ENCODE data around the gene CAPN15. TPM values are rescaled to one million over a fixed set of nuclear protein-coding genes. Genes with fewer than 3 reads are reported as not detected.

CAPN15 gene
- polyA plus RNA-seq, 3 donors from 2014 or later = 9.2 to 30.7 (median 10.1) TPM

DNA sequence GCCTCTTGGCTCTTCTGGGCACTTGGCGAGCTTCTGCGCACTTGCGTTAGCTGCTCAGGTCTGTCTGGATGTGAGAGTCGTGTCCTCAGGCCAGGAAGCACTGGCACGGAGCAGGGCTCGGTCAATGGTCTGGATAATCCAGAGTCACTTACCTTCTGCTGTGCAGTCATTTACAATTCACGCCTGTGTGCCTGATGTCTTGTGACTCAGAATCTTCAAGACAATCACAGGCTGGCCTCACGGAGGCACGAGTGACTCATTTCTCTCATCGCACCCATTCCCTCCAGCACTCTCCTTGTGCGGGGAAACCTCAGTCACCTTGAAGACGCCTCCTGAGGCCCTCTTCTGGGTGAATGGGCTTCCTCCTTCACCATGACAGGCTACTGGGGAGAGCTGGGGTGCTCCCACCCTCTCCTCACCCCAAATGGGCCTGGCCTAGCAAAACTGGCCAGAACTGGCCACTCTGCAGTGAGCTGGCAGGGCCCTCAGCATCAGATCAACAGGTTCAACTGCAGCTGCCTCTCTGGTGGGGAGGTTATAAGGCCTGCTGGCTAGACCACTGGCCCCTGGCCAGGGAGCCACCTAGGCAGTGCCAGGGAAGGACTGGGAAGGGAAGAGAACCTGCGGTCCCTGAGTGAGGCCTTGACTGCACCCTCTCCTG is 1.9 kb upstream of the CAPN15 start:
- peak overlapping the region in 4 of 6 donors; percentile 53 to 84 (median 82) for H3K27ac Mint-ChIP-seq
- H3K27me3 Mint-ChIP-seq (ENCODE audit: low read depth in 3 of 3) = peaks cover 2 to 18% (median 3%) of the 10 kb centered on the region in 3 donors
- no peaks in the 10 kb centered on the region for H3K9me3 Mint-ChIP-seq
- peaks cover 35 to 37% of the 10 kb centered on the region in 2 donors for H3K4me1 Mint-ChIP-seq
- H3K36me3 Mint-ChIP-seq = no peaks in the 10 kb centered on the region
- H3K4me3 Mint-ChIP-seq = peak overlapping the region; percentile 11 to 66 (median 40)
- DNase-seq = peak in 1 of 3 donors; percentile 49

DNA sequence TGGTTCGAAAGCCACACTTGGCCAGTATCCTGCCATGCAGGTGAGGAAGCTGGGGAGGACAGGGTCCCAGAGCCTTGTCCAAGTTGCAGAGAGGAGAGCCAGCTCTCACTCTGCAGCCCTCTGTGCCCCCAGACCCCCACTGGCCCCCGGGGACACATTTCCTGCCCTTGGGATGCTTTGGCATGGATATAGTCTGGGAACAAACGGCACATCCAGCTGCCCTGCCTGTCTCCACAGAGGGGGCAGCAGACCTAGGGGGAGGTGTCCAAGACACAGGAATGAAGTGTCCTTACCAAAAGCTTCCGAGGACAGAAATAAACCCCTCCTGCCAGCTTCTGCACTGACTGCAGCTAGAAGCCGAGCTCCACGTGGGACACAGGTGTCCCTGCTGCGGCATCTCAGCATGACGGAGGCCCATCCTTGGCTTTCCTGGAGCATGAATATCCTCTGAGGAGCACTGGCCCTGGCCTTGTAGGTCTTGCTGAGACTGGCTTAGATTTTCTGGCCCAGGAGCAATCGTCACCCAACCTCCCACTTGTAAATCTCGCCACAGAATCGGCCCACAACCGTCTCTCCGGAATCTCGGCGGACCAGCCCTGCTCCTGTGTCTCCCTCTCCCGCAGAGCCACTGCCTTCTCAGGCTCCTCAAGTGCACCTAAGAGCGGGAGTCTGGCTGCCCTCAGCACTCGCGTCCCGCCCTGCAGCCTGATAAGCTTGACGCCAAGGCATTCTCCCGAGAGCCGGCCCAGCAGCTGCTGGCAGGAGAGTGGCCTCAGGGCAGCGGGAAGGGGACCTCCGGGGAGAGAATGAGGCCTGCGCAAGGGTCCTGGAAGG is 1.1 kb upstream of the CAPN15 start:
- Mint-ChIP-seq H3K27me3 (ENCODE audit: low read depth in 3 of 3) (peaks cover 2 to 22% (median 3%) of the 10 kb centered on the region in 3 donors), H3K4me1 (peaks cover 41 to 44% of the 10 kb centered on the region in 2 donors)

DNA sequence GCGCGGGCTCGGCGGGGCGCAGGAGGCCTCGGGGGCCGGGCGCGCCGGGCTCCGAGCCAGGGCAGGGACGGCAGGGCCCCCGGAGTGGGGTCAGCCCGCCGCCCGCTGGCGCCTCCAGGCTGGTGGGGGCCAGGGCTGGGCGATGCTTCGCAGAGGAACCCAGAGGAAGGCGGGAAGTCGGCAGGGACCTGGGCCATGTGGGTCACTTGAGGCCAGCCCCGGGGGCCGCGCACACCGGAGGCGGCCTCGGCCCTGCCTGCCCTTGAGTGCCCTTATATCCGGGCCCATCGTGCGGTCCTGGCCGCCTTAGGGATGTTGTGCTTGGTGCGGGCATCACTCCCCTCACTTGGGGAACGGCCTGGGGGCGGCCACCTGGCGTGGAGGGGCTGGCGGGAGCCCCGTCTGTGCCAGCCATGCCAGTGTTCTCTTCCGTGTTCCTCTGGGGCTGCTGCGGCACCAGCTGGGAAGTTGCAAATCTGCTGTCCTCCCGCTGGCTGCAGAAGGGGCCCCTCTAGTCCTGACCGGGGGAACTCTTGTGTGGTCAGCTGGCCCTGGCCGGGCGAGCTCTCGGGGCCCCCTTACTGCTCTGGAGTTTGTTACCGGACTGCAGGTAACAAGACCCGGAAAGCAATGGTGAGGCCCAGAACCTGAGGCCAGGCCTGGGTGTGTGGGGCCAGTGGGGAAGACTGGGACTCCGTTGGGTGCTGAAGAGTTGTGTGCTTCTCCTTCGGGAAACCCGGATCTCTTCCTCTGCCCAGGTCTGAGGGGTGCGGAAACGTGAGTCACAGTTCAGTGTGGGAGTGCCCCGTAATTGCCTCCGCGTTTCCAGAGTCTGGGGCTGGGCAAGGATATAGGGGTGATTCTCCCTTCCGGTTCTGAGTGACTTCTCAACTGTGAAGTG is 849 bp downstream of the CAPN15 start:
- peak overlapping the region; percentile 95 to 98 (median 97) for H3K27ac Mint-ChIP-seq
- H3K9me3 Mint-ChIP-seq = no peaks in the 10 kb centered on the region
- no peaks in the 10 kb centered on the region for H3K36me3 Mint-ChIP-seq
- H3K4me1 Mint-ChIP-seq = peaks cover 44 to 53% of the 10 kb centered on the region in 2 donors
- peak overlapping the region; percentile 93 to 99 (median 96) for H3K4me3 Mint-ChIP-seq
- peak; percentile 29 to 35 (median 31) for DNase-seq
- peaks cover 2 to 20% (median 2%) of the 10 kb centered on the region in 3 donors for H3K27me3 Mint-ChIP-seq (ENCODE audit: low read depth in 3 of 3)

More for the DNA sequence above, 1.1 kb upstream of the CAPN15 start:
- H3K4me3 Mint-ChIP-seq = peak overlapping the region; percentile 66 to 80 (median 74)
- no peak for DNase-seq
- H3K9me3 Mint-ChIP-seq = no peaks in the 10 kb centered on the region
- peak overlapping the region; percentile 65 to 92 (median 81) for H3K27ac Mint-ChIP-seq
- no peaks in the 10 kb centered on the region for H3K36me3 Mint-ChIP-seq

DNA sequence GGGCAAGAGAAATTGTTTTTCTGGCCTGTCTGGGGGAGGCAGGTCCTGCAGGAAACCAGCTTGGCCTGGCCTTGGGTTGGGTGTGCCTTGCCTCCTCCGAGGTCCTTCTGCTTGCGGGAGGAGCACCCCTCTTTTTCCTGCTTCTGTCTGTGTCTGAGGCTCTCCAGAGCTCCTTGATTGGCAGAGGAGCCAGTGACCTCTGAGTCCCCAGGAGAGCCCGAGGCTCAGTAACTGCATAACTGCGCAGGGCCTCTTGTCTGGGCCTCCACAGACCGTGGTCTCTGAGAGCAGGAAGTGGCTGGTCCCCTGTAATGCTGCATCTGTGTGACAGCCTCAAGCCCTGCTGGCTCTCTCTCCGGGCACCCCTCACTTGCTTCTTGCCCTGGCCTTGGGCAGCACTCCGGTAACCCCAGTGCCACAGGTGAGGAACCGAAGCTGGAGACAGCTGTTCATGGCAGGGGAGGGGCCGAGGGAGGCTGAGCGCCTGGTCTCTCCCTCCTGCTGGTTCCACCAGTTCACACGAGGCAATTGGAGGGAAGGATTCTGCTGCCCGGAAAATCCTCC is 1.6 kb downstream of the CAPN15 start:
- peaks cover 44 to 53% of the 10 kb centered on the region in 2 donors for H3K4me1 Mint-ChIP-seq
- peak; percentile 55 to 64 (median 62) for DNase-seq
- H3K27ac Mint-ChIP-seq = peak overlapping the region; percentile 95 to 98 (median 97)
- H3K4me3 Mint-ChIP-seq = peak overlapping the region; percentile 93 to 99 (median 96)
- peaks cover 2 to 19% (median 2%) of the 10 kb centered on the region in 3 donors for H3K27me3 Mint-ChIP-seq (ENCODE audit: low read depth in 3 of 3)
- no peaks in the 10 kb centered on the region for H3K36me3 Mint-ChIP-seq
- H3K9me3 Mint-ChIP-seq = no peaks in the 10 kb centered on the region

DNA sequence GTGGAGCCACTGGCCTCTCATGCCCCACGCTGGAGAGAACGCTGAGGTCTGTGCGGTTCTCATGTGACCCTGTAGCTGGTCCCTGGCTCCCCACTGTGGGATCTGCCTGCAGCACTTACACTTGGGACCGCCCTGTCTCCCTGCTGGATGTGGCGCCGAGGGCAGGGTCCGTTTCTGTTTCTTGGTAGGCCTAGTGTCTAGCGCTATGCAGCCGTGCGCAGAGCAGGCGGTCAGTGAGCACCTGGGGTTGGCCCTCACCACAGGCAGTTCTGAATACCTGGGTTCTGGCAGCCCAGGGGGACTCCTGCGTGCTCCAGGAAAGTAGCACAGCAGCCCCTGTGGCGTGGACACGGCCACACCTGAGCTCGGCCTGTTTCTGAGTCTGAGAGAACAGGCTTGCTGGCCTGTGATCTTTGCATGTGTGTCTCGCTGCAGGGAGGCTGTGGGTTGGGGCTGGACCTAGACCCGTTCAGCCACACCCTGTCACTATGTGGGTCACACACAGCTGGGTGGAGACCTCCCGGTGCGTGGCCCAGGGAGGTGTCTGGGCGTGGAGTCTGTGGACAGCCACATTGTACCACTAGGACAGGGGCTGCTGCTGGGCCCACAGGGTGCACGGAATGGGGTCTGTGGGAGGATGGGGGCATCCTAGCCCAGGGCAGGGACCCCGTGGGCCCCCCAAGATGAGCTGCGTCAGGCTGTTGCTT is 2.8 kb downstream of the CAPN15 start:
- H3K27ac Mint-ChIP-seq = peak overlapping the region; percentile 95 to 98 (median 97)
- H3K9me3 Mint-ChIP-seq = no peaks in the 10 kb centered on the region
- H3K4me1 Mint-ChIP-seq = peaks cover 43 to 55% of the 10 kb centered on the region in 2 donors
- peak; percentile 65 to 69 (median 67) for DNase-seq
- H3K36me3 Mint-ChIP-seq = no peaks in the 10 kb centered on the region
- H3K4me3 Mint-ChIP-seq = peak overlapping the region; percentile 93 to 99 (median 96)
- H3K27me3 Mint-ChIP-seq (ENCODE audit: low read depth in 3 of 3) = peaks cover 2 to 21% (median 2%) of the 10 kb centered on the region in 3 donors

DNA sequence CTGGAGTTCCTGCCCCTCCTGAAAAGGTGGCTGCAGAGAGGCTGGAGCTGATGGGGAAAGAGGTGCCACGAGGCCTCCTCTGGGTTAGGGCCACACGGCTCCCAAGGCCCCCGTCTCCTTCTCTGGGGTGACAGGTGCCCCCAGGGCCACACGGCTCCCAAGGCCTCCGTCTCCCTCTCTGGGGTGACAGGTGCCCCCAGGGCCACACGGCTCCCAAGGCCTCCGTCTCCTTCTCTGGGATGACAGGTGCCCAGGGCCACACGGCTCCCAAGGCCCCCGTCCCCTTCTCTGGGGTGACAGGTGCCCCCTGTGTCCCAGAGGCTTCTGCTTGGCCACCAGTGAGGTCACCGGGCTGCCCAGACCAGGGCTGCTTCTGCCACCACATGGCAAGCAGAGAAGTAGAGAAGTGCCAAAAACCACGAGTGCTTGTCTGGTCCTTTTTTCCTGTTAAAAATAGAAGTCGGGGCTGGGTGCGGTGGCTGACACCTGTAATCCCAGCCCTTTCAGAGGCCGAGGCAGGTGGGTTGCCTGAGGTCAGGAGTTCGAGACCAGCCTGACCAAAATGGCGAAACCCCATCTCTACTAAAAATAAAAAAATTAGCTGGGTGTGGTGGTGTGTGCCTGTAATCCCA is 4.1 kb downstream of the CAPN15 start:
- Mint-ChIP-seq H3K9me3 (no peaks in the 10 kb centered on the region), H3K27ac (peak overlapping the region; percentile 80 to 98 (median 97)), H3K27me3 (ENCODE audit: low read depth in 3 of 3) (peaks cover 2 to 21% (median 2%) of the 10 kb centered on the region in 3 donors), H3K36me3 (no peaks in the 10 kb centered on the region), H3K4me1 (peaks cover 32 to 44% of the 10 kb centered on the region in 2 donors), H3K4me3 (peak overlapping the region; percentile 36 to 99 (median 96))
- no peak for DNase-seq

DNA sequence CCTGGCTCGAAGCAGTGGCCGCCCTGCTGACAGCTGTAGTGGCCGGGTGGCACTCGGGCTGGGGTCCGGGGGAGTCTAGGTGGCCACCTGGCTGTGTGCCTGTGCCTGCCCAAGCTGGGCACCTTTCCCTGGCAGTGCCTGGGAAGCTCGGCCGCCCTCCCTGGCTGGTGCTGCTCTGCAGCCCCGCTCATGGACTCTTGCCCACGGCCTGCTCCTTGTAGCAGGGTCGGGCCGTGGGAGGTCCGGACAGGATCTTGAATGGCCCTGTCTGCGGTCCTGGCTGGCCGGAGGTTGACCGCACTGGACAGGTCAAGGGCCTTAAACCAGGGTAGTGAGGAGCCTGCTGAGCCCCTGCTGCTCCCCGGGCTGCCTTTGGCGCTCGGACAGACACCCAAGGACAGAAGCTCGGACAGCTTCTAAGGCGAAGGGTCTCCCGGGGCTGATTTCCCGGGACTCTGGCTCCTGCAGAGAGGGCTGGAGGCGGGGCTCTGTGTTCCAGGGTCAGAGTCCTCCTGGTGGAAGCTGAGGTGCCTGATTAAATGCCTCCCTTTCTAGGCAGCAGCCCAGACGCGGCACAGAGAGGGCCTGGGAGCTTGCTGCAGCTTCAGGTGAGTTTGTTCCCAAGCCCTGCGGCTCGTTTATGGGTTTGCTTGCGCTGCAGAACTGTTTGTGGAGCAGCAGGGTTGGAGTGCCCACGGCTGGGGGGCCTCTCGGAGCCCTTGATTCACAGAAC is 6.0 kb downstream of the CAPN15 start:
- Mint-ChIP-seq H3K27ac (peak overlapping the region in 1 of 6 donors; percentile 62), H3K9me3 (no peaks in the 10 kb centered on the region)

DNA sequence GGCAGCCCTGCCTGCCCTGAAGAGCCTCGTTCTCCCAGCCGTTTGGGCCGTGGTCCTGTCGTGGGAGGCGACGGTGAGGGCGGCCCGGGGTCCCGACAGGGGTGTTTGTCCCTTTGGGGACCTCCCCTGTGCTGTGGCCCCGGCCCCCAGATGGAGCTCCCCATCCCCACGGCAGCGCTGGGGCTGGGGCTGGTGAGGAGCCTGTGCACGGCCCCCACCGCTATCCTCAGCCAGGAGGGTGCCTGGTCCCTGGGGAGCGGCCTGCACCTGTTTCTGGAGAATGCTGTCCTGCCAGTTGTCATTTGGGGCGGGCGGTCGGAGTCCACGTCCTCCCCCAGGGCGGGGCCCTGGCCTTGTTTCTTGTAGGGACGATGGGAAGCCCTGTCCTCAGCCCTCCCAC is 6.6 kb downstream of the CAPN15 start:
- Mint-ChIP-seq H3K4me1 (peaks cover 22 to 37% of the 10 kb centered on the region in 2 donors), H3K4me3 (no peak overlapping the region), H3K9me3 (no peaks in the 10 kb centered on the region), H3K36me3 (no peaks in the 10 kb centered on the region), H3K27me3 (ENCODE audit: low read depth in 3 of 3) (peaks cover 0 to 15% (median 0%) of the 10 kb centered on the region in 3 donors), H3K27ac (no peak overlapping the region)
- no peak for DNase-seq

More for the DNA sequence above, 6.0 kb downstream of the CAPN15 start:
- peaks cover 2 to 19% (median 2%) of the 10 kb centered on the region in 3 donors for H3K27me3 Mint-ChIP-seq (ENCODE audit: low read depth in 3 of 3)
- no peak for DNase-seq
- peaks cover 28 to 43% of the 10 kb centered on the region in 2 donors for H3K4me1 Mint-ChIP-seq
- no peaks in the 10 kb centered on the region for H3K36me3 Mint-ChIP-seq
- H3K4me3 Mint-ChIP-seq = peak overlapping the region in 2 of 5 donors; percentile 13 to 27

DNA sequence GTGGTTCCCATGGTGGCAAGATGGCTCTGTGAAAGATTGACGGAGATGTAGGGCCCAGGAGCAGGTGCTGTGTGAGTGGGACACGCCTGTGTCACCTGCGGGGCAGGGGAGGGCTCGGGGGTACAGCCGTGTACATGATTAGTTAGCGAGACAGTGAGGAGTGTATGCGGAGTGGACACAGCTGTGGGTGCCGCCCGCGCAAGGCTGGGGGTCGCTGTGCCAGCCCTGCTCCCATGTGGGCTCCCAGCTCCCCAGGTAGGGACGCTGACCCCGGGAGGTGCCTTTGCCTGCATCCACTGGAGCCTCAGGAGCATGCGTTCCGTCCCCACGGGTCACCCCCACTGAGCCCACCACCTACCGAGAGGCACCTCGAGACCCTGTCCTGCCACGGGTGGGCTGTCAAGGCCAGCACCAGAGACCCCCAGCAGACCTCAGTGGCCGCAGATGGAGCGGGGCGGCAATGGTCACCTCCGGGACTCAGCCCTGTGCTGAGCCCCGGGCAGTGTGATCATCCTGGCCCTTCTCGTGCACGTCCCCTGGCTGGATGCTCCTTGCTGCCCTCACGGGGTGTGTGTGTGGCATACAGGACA is 7.4 kb downstream of the CAPN15 start:
- H3K27me3 Mint-ChIP-seq (ENCODE audit: low read depth in 3 of 3) = peaks cover 0 to 11% (median 0%) of the 10 kb centered on the region in 3 donors
- H3K4me3 Mint-ChIP-seq = no peak overlapping the region
- H3K9me3 Mint-ChIP-seq = no peaks in the 10 kb centered on the region
- no peaks in the 10 kb centered on the region for H3K36me3 Mint-ChIP-seq
- H3K27ac Mint-ChIP-seq = no peak overlapping the region
- peaks cover 14 to 29% of the 10 kb centered on the region in 2 donors for H3K4me1 Mint-ChIP-seq
- no peak for DNase-seq

DNA sequence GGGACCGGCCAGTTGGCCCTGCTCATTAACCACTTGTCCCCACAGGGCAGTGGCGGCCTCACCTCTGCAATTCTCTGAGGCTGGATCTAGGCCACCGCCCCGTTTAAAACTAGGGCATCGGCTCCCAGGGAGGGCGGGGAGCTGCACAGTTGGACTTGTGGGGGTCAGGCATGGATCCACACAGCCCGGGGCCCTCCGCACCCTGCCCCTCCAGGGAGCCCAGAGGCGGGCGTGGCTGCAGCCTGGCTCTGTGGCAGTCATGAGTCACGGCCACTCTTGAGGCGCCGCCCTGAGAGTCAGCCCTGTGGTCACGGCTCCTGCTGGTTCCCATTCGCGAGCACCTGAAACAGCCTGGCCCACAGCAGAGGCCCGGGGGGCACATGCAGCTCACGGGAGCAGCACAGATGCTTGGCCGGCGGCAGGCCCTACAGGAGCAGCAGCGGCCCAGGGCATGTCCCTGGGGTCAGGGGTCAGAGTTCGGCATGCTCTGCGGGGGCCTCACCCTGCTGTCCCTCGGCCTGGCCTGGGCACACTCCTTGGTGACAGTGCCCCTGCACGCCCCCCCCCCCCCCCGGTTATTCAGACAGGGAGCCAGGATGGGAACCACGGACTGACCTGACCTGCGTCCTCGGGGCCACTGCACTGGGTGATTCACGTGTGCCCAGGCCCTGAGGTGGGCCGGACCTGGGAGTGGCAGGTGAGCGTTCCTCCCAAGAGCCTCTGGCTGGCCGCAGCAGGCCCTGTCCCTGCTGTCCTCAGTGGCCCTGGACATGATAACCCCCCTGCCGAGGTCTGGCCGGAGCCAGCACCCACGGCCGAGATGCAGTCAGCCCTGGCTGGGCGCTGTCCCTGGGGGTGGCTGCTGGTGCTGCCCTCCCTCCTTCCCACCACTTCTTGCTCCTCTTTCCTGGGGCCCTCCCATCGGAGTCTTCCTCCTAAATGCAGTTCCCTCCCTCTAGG is 8.2 kb downstream of the CAPN15 start:
- no peak for DNase-seq
- H3K4me1 Mint-ChIP-seq = peaks cover 6 to 21% of the 10 kb centered on the region in 2 donors
- H3K9me3 Mint-ChIP-seq = no peaks in the 10 kb centered on the region
- no peak overlapping the region for H3K27ac Mint-ChIP-seq
- H3K4me3 Mint-ChIP-seq = no peak overlapping the region
- H3K36me3 Mint-ChIP-seq = no peaks in the 10 kb centered on the region
- peaks cover 0 to 5% (median 0%) of the 10 kb centered on the region in 3 donors for H3K27me3 Mint-ChIP-seq (ENCODE audit: low read depth in 3 of 3)
